GM23248 (cell line): ENCODE results near the gene NCOR2. TPM values are rescaled to one million over a fixed set of nuclear protein-coding genes. Genes with fewer than 3 reads are reported as not detected.

Experiments used
- DNase-seq: peaks from one replicate; pipeline ENCODE4 v3.0.0-alpha.2; 2015
- H2AFZ ChIP-seq: fragments of 200-600 bp; sonication (generic); 2 replicates; pipeline ENCODE4 v1.6.1; 2016; ENCODE audit warnings: antibody characterized with exemption
- H3F3A ChIP-seq: fragments of 200-600 bp; sonication (generic); 2 replicates; pipeline ENCODE4 v1.6.1; 2016; ENCODE audit warnings: mild to moderate bottlenecking, antibody characterized with exemption, mixed run types; ENCODE audit not compliant: insufficient read depth
- H3K27ac ChIP-seq: fragments of 200-600 bp; sonication (generic); 2 replicates; pipeline ENCODE4 v1.5.1; 2016; ENCODE audit warnings: mild to moderate bottlenecking
- H3K27me3 ChIP-seq: fragments of 200-600 bp; sonication (generic); replicated peaks from 2 replicates; pipeline ENCODE4 v1.6.1; 2016; ENCODE audit warnings: mild to moderate bottlenecking; ENCODE audit not compliant: insufficient read depth
- H3K36me3 ChIP-seq: fragments of 200-600 bp; sonication (generic); 2 replicates; pipeline ENCODE4 v1.6.1; 2016; ENCODE audit warnings: low read depth, mild to moderate bottlenecking
- H3K4me1 ChIP-seq: fragments of 200-600 bp; sonication (generic); 2 replicates; pipeline ENCODE4 v1.6.1; 2016; ENCODE audit warnings: mild to moderate bottlenecking; ENCODE audit not compliant: insufficient read depth
- H3K4me2 ChIP-seq: fragments of 200-600 bp; sonication (generic); one replicate; pipeline ENCODE4 v1.6.1; 2016; ENCODE audit warnings: mild to moderate bottlenecking; ENCODE audit not compliant: unreplicated experiment
- H3K4me3 ChIP-seq: fragments of 200-600 bp; sonication (generic); 2 replicates; pipeline ENCODE4 v1.5.1; 2016; ENCODE audit warnings: mild to moderate bottlenecking
- H3K79me2 ChIP-seq: fragments of 200-600 bp; sonication (generic); 2 replicates; pipeline ENCODE4 v1.6.1; 2016; ENCODE audit warnings: mild to moderate bottlenecking; ENCODE audit not compliant: insufficient read depth
- H3K9ac ChIP-seq: fragments of 200-600 bp; sonication (generic); 2 replicates; pipeline ENCODE4 v1.6.1; 2016; ENCODE audit warnings: mild to moderate bottlenecking
- H3K9me2 ChIP-seq: fragments of 200-600 bp; sonication (generic); 2 replicates; pipeline ENCODE4 v1.6.1; 2016; ENCODE audit warnings: mixed run types, mild to moderate bottlenecking, moderate library complexity; ENCODE audit not compliant: insufficient read depth
- H3K9me3 ChIP-seq: fragments of 200-600 bp; sonication (generic); one replicate; pipeline ENCODE4 v1.6.1; 2017; ENCODE audit warnings: low read depth
- H4K20me1 ChIP-seq: fragments of 200-600 bp; sonication (generic); 2 replicates; pipeline ENCODE4 v1.6.0; 2016; ENCODE audit not compliant: insufficient read depth
- EZH2 ChIP-seq: fragments of 200-600 bp; sonication (generic); IDR thresholded peaks from 2 replicates; pipeline ENCODE4 v1.6.1; 2018; ENCODE audit warnings: antibody characterized with exemption, mild to moderate bottlenecking; ENCODE audit not compliant: insufficient read depth, poor library complexity, severe bottlenecking
- EZH2phosphoT487 ChIP-seq: fragments of 200-600 bp; sonication (generic); IDR thresholded peaks from 2 replicates; pipeline ENCODE4 v1.6.1; 2018; ENCODE audit warnings: antibody characterized with exemption, moderate library complexity, mild to moderate bottlenecking, low read depth; ENCODE audit not compliant: insufficient read depth
- WGBS, 2 experiments: methylation state at CpG; one replicate each; pipeline ENCODE4 v1.1.6; 2015 to 2017; ENCODE audit warnings: low lambda C conversion rate in 2 of 2, low coverage in 1 of 2; ENCODE audit errors: missing lambda C conversion rate in 2 of 2; 5-methylcytosine and 5-hydroxymethylcytosine counted together
- in situ Hi-C: fragments of 300-500 bp; cut with MboI; formaldehyde crosslinking; loops from 2 replicates; pipeline ENCODE4 v1.15.0; 2020
- polyA plus RNA-seq: library from polyadenylated mRNA; unstranded; fragments of >200 nt; fragmentation: Nextera tagmentation; extraction: Ambion mirVana; gene quantifications from 2 replicates; pipeline ENCODE4 v1.2.1, GENCODE V29; 2016
- total RNA-seq: library from RNA; depleted of rRNA; stranded (reverse); fragments of >200 nt; shearing (Covaris generic); gene quantifications from 2 replicates; pipeline ENCODE4 v1.2.3, GENCODE V29; 2014

NCOR2 gene
- total and polyA plus RNA-seq, 2 experiments from 2014 or later = 37.7 to 43.5 TPM

DNA sequence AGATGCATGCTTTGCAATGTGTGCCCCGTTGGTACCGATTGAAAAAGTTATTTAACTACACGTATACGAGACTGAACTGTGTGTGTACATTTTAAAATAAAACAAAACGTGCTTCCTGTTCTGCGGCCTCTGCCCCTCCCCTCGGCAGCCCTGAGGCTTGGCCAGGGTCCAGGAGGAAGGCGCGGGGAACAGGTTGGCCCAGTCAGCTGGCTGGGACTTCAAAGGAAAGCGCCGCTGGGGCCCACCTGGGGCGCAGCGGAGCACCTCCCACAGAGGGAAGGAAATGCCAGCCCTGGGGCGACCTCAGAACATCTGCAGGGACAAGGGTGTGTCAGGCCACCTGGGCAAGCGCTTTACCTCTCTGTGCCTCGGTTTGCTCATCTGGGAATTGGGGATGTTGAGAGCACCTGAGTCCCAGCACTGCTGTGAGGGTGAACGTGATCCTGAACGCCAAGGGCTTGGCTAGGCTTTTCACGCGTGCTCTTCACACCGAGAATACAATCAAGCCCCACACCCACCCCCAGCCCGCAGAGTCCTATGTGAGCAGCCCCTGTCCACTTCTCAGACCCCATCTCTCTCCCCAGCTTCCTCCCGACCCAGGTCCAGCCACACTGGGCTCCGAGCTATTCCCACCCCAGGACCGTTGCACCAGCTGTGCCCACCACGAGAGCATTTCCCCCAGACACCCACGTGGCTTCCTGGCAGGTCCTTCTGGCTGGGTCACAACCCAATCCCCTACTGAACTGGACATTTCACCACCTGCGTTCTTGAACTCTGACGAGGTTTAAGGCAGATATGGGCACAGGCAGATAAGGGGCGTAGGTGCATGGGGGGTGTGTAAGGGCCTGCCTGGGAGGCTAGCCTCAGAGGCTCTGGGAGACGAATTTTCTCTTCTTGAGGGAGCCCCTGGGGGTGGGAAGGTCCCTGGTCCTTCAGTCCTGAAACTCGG is 41.9 kb upstream of the NCOR2 start:
- Histone ChIP-seq H3K4me3 (no peak overlapping the region), H4K20me1 (no peaks in the 10 kb centered on the region), H3K4me1 (no peaks in the 10 kb centered on the region), H3F3A (no peaks in the 10 kb centered on the region), H3K9me3 (no peaks in the 10 kb centered on the region), H3K27me3 (no peaks in the 10 kb centered on the region), H3K4me2 (no peak overlapping the region), H3K36me3 (no peaks in the 10 kb centered on the region), H3K9ac (no peak overlapping the region), H3K27ac (no peak overlapping the region), H3K9me2 (no peaks in the 10 kb centered on the region), H3K79me2 (no peaks in the 10 kb centered on the region), H2AFZ (no peak overlapping the region)
- TF ChIP-seq EZH2phosphoT487 = no peak
- no peak for TF ChIP-seq EZH2
- WGBS, 2 experiments = 66 to 72% methylated on average over 30 to 32 of the region's 32 CpGs
- in situ Hi-C loops = no loop called here
- DNase-seq = no peak

DNA sequence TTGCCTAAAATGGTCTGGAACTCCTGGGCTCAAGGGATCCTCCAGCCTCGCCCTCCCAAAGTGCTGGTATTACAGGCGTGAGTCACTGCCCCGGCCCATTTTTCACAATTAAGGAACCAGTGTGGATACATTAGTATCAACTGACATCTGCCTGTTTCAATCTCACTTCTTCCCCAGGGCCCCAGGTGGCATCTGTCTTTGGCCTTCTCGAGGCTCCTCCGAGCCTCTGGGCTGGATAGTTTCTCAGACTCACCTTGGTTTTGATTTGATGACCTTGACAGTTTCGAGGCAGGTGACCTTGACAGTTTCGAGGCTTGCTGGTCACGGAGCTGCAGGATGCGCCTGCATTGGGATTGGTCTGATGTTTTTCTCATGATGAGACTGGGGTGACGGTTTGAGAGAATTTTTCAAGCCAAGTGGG is 41.0 kb upstream of the NCOR2 start:
- Histone ChIP-seq H3K79me2 (no peaks in the 10 kb centered on the region), H3K4me1 (no peaks in the 10 kb centered on the region), H3K27ac (no peak overlapping the region), H4K20me1 (no peaks in the 10 kb centered on the region), H2AFZ (no peak overlapping the region), H3F3A (no peaks in the 10 kb centered on the region), H3K4me3 (no peak overlapping the region), H3K4me2 (no peak overlapping the region), H3K9me3 (no peaks in the 10 kb centered on the region), H3K9ac (no peak overlapping the region), H3K27me3 (no peaks in the 10 kb centered on the region), H3K36me3 (no peaks in the 10 kb centered on the region), H3K9me2 (no peaks in the 10 kb centered on the region)
- no peak for DNase-seq
- 81 to 83% methylated on average over 10 of the region's 10 CpGs for WGBS, 2 experiments
- in situ Hi-C loops = no loop called here
- TF ChIP-seq EZH2phosphoT487 (no peak), EZH2 (no peak)

DNA sequence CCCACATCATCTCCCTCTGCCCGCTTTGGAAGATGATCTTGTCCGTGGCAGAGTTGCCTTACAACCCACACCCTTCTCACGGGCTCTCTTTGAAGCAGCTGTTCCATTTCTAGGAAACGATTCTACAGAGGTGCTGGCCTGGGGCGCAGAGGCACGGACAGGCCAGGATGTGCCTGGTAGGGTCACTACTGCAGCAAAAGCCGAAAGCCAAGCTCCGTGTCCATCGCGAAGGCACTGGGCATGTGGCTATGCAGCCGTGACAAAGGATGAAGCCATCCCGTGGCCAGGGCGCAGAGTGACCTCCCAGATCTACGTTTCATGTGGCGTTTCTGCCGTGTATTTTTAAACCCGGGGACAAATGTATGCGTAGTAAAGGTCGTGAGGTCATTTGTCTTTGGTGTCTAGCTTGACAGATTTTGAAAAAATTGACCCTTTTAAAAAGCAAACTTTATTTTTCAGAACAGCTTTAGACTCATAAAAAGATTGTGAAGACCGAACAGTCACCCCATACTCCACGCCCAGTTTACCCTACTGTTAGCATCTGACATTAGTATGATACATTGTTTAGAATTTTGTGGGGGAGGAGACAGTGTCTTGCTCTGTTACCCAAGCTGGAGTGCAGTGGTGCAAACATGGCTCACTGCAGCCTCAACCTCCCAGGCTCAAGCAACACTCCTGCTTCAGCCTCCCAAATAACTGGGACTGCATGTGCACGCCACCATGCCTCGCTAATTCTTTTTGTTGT is 40.4 kb upstream of the NCOR2 start:
- no peaks in the 10 kb centered on the region for H3K79me2 ChIP-seq
- H3K27me3 ChIP-seq = no peaks in the 10 kb centered on the region
- no peaks in the 10 kb centered on the region for H4K20me1 ChIP-seq
- WGBS, 2 experiments = 93 to 96% methylated on average over 23 of the region's 23 CpGs
- H3K4me3 ChIP-seq = no peak overlapping the region
- no peak for TF ChIP-seq EZH2phosphoT487
- TF ChIP-seq EZH2 = no peak
- no peaks in the 10 kb centered on the region for H3K36me3 ChIP-seq
- H3K9me2 ChIP-seq = no peaks in the 10 kb centered on the region
- no peak overlapping the region for H3K4me2 ChIP-seq
- peak; percentile 51 for DNase-seq
- H2AFZ ChIP-seq = no peak overlapping the region
- H3F3A ChIP-seq = no peaks in the 10 kb centered on the region
- no peak overlapping the region for H3K27ac ChIP-seq
- no peaks in the 10 kb centered on the region for H3K9me3 ChIP-seq
- H3K4me1 ChIP-seq = no peaks in the 10 kb centered on the region
- in situ Hi-C loops = no loop called here
- H3K9ac ChIP-seq = no peak overlapping the region

GRCh38 chr12:124605883-124606774 is 38.7 kb upstream of the NCOR2 start:
- no peaks in the 10 kb centered on the region for H3K79me2 ChIP-seq
- no peaks in the 10 kb centered on the region for H3K36me3 ChIP-seq
- H4K20me1 ChIP-seq = no peaks in the 10 kb centered on the region
- no peak overlapping the region for H3K9ac ChIP-seq
- H3K9me2 ChIP-seq = no peaks in the 10 kb centered on the region
- H2AFZ ChIP-seq = no peak overlapping the region
- no peaks in the 10 kb centered on the region for H3K4me1 ChIP-seq
- TF ChIP-seq EZH2 (no peak), EZH2phosphoT487 (no peak)
- DNase-seq = no peak
- no peak overlapping the region for H3K4me2 ChIP-seq
- H3K27ac ChIP-seq = no peak overlapping the region
- H3F3A ChIP-seq = no peaks in the 10 kb centered on the region
- H3K9me3 ChIP-seq = no peaks in the 10 kb centered on the region
- H3K4me3 ChIP-seq = no peak overlapping the region
- 88 to 93% methylated on average over 21 to 22 of the region's 22 CpGs for WGBS, 2 experiments
- in situ Hi-C loops = no loop called here
- H3K27me3 ChIP-seq = no peaks in the 10 kb centered on the region
